ENCODE data around the gene HMGB4. TPM values are rescaled to one million over a fixed set of nuclear protein-coding genes. Genes with fewer than 3 reads are reported as not detected.

Gene HMGB4, protein sequence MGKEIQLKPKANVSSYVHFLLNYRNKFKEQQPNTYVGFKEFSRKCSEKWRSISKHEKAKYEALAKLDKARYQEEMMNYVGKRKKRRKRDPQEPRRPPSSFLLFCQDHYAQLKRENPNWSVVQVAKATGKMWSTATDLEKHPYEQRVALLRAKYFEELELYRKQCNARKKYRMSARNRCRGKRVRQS
- not detected in 2 replicates for total RNA-seq

DNA sequence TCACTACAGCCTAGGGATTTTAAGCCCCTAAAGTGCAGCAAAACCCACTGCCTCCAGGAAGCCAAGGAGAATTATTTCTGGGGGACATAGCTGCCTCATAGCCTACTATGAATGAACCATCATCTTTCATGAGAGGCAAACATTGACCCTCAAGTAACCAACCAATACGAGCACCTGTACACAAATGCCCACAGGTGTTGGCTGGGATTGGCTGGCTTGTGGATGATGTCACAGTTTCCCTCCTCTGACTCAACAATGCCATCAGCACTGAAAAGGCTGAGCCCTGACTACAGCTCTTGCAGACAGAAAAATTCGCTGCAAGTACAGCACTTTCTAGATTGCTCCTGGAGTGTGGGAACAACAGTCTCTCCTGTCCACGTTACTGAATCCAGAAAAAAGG, at the start of gene HMGB4:
Gene HMGB4, plus strand, starts transcription at position 301 of the 400 bp plus-strand sequence. CDS start 113 bp downstream, outside the sequence.
- H3K4me3 ChIP-seq (ENCODE audit: low read depth, low read length): no peak within 1 kb of the TSS
- TF ChIP-seq, protein P1, sequence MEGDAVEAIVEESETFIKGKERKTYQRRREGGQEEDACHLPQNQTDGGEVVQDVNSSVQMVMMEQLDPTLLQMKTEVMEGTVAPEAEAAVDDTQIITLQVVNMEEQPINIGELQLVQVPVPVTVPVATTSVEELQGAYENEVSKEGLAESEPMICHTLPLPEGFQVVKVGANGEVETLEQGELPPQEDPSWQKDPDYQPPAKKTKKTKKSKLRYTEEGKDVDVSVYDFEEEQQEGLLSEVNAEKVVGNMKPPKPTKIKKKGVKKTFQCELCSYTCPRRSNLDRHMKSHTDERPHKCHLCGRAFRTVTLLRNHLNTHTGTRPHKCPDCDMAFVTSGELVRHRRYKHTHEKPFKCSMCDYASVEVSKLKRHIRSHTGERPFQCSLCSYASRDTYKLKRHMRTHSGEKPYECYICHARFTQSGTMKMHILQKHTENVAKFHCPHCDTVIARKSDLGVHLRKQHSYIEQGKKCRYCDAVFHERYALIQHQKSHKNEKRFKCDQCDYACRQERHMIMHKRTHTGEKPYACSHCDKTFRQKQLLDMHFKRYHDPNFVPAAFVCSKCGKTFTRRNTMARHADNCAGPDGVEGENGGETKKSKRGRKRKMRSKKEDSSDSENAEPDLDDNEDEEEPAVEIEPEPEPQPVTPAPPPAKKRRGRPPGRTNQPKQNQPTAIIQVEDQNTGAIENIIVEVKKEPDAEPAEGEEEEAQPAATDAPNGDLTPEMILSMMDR (IDR thresholded peaks at IDR 0.05; ENCODE audit: insufficient read depth, low read depth, low read length): no peak
- no peak for DNase-seq (ENCODE audit: low read depth)

DNA sequence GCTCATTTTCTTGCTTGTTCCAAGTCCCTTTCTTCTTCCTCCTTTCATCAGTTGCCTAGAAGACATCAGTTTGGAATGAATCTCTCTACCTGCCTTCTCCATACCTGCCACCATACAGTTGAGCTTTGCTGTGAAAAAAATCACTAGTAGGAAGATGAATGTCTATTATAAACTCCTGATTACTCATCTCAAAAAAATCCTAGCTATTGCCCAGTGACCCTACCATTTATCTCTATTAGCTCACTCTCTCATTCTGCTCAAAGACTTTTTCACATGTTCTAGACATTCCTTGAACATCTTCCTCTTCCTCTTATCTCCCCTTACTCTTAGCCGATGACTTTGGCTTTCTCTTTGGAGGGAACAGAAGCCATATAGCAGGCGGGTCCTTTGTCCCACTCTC, 49.7 kb upstream of the HMGB4 start:
- H3K4me3 ChIP-seq (ENCODE audit: low read depth, low read length): no peak overlapping the region
- DNase-seq (ENCODE audit: low read depth): no peak

DNA sequence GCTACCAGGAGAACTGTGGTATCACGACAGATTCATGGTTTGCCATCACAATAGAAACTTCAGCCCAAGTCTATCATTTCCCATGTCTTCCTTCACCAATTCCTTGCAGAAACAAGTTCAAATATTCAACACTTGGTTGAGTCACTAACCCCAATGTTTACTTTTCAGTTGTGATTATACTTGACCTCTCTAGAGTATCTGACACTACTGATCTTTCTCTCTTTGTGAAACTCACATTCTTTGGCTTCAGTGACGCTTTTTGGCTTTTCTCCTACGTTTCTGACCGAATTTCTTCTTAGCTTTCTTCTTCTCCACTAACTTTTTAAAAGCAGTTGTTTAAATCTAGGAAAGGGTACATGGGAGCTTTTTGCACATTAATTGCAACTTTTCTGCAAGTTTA, 48.8 kb upstream of the HMGB4 start:
- peak; percentile 22 for DNase-seq (ENCODE audit: low read depth)
- no peak overlapping the region for H3K4me3 ChIP-seq (ENCODE audit: low read depth, low read length)
- TF ChIP-seq, protein P1 (IDR thresholded peaks at IDR 0.05; ENCODE audit: insufficient read depth, low read depth, low read length): no peak

More for the DNA sequence above, 49.7 kb upstream of the HMGB4 start:
- TF ChIP-seq, protein P1 (IDR thresholded peaks at IDR 0.05; ENCODE audit: insufficient read depth, low read depth, low read length): no peak

DNA sequence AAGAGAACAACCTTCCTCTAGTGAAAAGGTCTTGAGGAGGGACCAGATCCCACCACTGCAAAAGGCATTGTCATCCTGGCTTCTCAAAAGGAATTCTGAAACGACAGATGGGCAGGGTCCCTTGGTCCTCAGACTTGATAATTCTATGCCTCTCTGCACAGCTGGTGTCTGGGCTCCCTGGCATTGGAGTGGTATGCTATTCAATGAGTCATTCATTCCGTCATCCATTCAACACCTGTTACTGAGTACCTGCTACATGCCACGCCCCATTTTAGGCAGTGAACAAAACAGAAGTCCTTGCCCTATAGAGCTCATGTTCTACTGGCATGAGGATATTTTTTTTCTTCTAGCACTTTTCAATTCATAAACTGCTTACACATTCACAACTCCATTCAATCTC, 45.8 kb upstream of the HMGB4 start:
- TF ChIP-seq, protein P1 (IDR thresholded peaks at IDR 0.05; ENCODE audit: insufficient read depth, low read depth, low read length): no peak
- no peak overlapping the region for H3K4me3 ChIP-seq (ENCODE audit: low read depth, low read length)
- no peak for DNase-seq (ENCODE audit: low read depth)

DNA sequence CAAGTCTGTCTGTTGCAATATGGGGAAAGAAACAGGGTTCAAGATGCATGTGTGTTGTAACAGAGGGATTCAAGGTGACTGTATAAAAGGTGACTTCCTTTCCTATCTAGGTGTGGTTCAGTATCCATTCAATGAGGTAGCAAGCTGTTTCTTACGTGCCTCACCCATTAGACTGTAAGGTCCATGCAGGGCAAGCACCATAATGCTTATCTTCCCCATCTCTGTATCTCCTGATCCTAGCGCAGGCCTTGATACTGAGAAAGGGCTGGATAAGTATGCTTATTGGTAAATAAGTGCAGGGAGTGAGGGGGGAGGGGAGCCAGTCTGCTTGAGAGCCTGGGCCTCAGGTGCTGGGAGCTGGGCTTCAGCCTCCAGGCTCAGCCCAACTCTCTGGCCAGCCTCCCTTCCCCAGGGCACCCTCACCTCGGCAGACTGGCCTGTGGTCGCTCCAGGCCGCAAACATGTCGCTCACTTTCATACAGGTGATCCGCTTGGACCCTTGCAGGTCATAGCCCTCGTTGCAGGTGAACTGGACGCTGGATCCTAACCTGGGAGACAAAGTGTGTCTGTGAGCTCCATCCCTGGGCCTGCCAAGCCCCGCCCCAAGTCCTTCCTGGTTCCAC, 44.5 kb upstream of the HMGB4 start:
- TF ChIP-seq, protein P1 (IDR thresholded peaks at IDR 0.05; ENCODE audit: insufficient read depth, low read depth, low read length): no peak
- no peak overlapping the region for H3K4me3 ChIP-seq (ENCODE audit: low read depth, low read length)
- DNase-seq (ENCODE audit: low read depth): no peak

DNA sequence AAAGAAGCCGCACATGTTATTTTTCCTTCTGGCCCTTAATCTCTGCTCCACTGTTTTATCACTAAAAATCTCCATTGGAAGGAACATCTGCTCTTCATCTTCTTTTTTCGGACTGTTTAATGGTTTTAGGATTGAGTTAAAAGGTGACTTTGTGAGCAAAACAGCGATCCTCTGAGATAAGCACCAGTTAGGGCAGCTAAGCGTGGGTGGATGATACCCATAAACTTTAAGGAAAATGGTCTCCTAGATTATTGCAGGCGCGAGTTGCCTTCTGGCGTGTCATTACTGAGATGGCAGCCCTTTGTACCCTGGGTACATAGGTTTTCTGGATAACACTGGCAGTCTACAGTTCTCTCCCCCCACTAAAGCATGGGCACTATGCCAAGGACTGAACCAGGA, 44.0 kb upstream of the HMGB4 start:
- TF ChIP-seq, protein P1 (IDR thresholded peaks at IDR 0.05; ENCODE audit: insufficient read depth, low read depth, low read length): no peak
- no peak overlapping the region for H3K4me3 ChIP-seq (ENCODE audit: low read depth, low read length)
- peak; percentile 13 for DNase-seq (ENCODE audit: low read depth)

Measured in fibroblast of villous mesenchyme (primary cell).